Endothelial cell of umbilical vein (primary cell): ENCODE data around the gene PID1. TPM values are rescaled to one million over a fixed set of nuclear protein-coding genes. Genes with fewer than 3 reads are reported as not detected.

Experiments
- BruUV-seq: library from RNA; stranded (reverse); fragments of 400-500 nt; replicated peaks from 2 replicates; lab custom pipeline; 2021; lab: Mats Ljungman, UMichigan
- CTCF ChIA-PET: fragments of 300-600, 350-600 bp; sonication (Branson Sonifier 250); formaldehyde crosslinking; loops from one replicate; lab custom pipeline; 2021; ENCODE audit warnings: antibody characterized with exemption, inconsistent platforms; lab: Charles Lee
- POLR2A ChIA-PET: fragments of 300-600, 350-600 bp; sonication (Branson Sonifier 250); formaldehyde crosslinking; loops from one replicate; lab custom pipeline; 2021; ENCODE audit warnings: antibody characterized with exemption, inconsistent platforms; lab: Charles Lee
- DNase-seq: peaks from one replicate; pipeline ENCODE4 v3.0.0-alpha.2; 2011; ENCODE audit warnings: low read depth, low spot score
- FAIRE-seq: peaks from 2 replicates; lab custom pipeline; 2011; peaks lifted over from hg19 to GRCh38; lab: Jason Lieb, UNC
- H2AFZ ChIP-seq: 2 replicates; pipeline ENCODE4 v1.6.0; 2012; ENCODE audit warnings: low read depth, low read length, control low read depth, inconsistent platforms
- H3K27ac ChIP-seq: 2 replicates; pipeline ENCODE4 v1.5.1; 2011; ENCODE audit warnings: low read depth, mild to moderate bottlenecking, control low read depth, low read length, moderate library complexity; ENCODE audit not compliant: insufficient read depth
- H3K27me3 ChIP-seq, 2 experiments: 2 replicates each; pipeline versions ENCODE4 v1.6.0 to v1.6.1; 2011; ENCODE audit warnings: low read length in 2 of 2, mixed read lengths in 1 of 2; ENCODE audit not compliant: control insufficient read depth in 2 of 2, insufficient read depth in 2 of 2
- H3K36me3 ChIP-seq, 2 experiments: 2 replicates in 1 of 2; 3 replicates in 1 of 2; pipeline ENCODE4 v1.5.1; 2011; ENCODE audit warnings: low read length in 2 of 2, mild to moderate bottlenecking in 1 of 2, moderate library complexity in 1 of 2; ENCODE audit not compliant: control insufficient read depth in 2 of 2, insufficient read depth in 2 of 2; ENCODE audit errors: extremely low read depth in 1 of 2
- H3K4me1 ChIP-seq: 3 replicates; pipeline ENCODE4 v1.5.1; 2011; ENCODE audit warnings: mild to moderate bottlenecking, low read length; ENCODE audit not compliant: control insufficient read depth, insufficient read depth; ENCODE audit errors: extremely low read depth
- H3K4me2 ChIP-seq: 2 replicates; pipeline ENCODE4 v1.6.1; 2011; ENCODE audit warnings: low read length, control low read depth, mixed read lengths; ENCODE audit not compliant: insufficient read depth
- H3K4me3 ChIP-seq, 3 experiments: fragments of 200-600 bp in 1 of 3; sonication (generic), shearing (Covaris generic) in 1 of 3; replicated peaks in 1 of 3; 2 replicates each; pipeline ENCODE4 v1.5.1; 2011 to 2016; ENCODE audit warnings: control low read depth in 3 of 3, low read length in 3 of 3, mild to moderate bottlenecking in 2 of 3, inconsistent platforms in 1 of 3, low read depth in 1 of 3, moderate library complexity in 1 of 3; ENCODE audit not compliant: insufficient read depth in 1 of 3
- H3K79me2 ChIP-seq: 2 replicates; pipeline ENCODE4 v1.6.0; 2012; ENCODE audit warnings: low read length, inconsistent platforms; ENCODE audit not compliant: control insufficient read depth, insufficient read depth
- H3K9ac ChIP-seq: replicated peaks from 2 replicates; pipeline ENCODE3; 2011; ENCODE audit warnings: low read length, control low read depth; ENCODE audit not compliant: insufficient read depth; ENCODE audit errors: extremely low read depth
- H3K9me1 ChIP-seq: replicated peaks from 3 replicates; pipeline ENCODE4 v1.6.0; 2011; ENCODE audit warnings: mild to moderate bottlenecking, low read length; ENCODE audit not compliant: control insufficient read depth, insufficient read depth; ENCODE audit errors: extremely low read depth
- H3K9me3 ChIP-seq: replicated peaks from 2 replicates; pipeline ENCODE4 v1.5.1; 2012; ENCODE audit warnings: low read length, inconsistent platforms; ENCODE audit not compliant: control insufficient read depth, insufficient read depth
- H4K20me1 ChIP-seq: replicated peaks from 2 replicates; pipeline ENCODE3; 2011; ENCODE audit warnings: mild to moderate bottlenecking, low read length; ENCODE audit not compliant: control insufficient read depth, insufficient read depth; ENCODE audit errors: extremely low read depth
- EZH2 ChIP-seq: IDR thresholded peaks from 2 replicates; pipeline ENCODE4 v1.6.1; 2012; ENCODE audit warnings: borderline replicate concordance, low read depth, mild to moderate bottlenecking, moderate library complexity, low read length, inconsistent platforms; ENCODE audit not compliant: severe bottlenecking
- FOS ChIP-seq: IDR thresholded peaks from 2 replicates; pipeline ENCODE4 v1.6.1; 2011; ENCODE audit warnings: mild to moderate bottlenecking, low read length, moderate library complexity, borderline replicate concordance; ENCODE audit not compliant: insufficient read depth
- GATA2 ChIP-seq: IDR thresholded peaks from 2 replicates; pipeline ENCODE4 v1.7.0; 2011; ENCODE audit warnings: low read depth, mild to moderate bottlenecking, moderate library complexity, mixed read lengths, low read length; ENCODE audit not compliant: insufficient read length, insufficient read depth
- JUN ChIP-seq: IDR thresholded peaks from 2 replicates; pipeline ENCODE4 v1.6.1; 2011; ENCODE audit warnings: borderline replicate concordance, low read depth; ENCODE audit not compliant: insufficient read length, insufficient read depth
- MYC ChIP-seq: IDR thresholded peaks from one replicate; pipeline ENCODE4 v1.6.1; 2011; ENCODE audit warnings: mild to moderate bottlenecking, low read depth, low read length
- POLR2A ChIP-seq: IDR thresholded peaks from 2 replicates; pipeline ENCODE4 v1.6.1; 2012; ENCODE audit warnings: low read depth, mild to moderate bottlenecking, control low read depth, low read length
- POLR2AphosphoS5 ChIP-seq: IDR thresholded peaks from 2 replicates; pipeline ENCODE4 v1.6.1; 2012; ENCODE audit warnings: low read depth, mild to moderate bottlenecking, control low read depth, low read length, moderate library complexity; ENCODE audit not compliant: insufficient read depth
- dilution Hi-C: fragments of 300-500 bp; cut with MboI; formaldehyde crosslinking; loops from one replicate; pipeline ENCODE4 v1.15.0; 2019; ENCODE audit warnings: low sequenced_read_pairs; ENCODE audit not compliant: extremely low pct_ligation_motif_present
- intact Hi-C: fragments of 100-400 bp; cut with micrococcal nuclease; formaldehyde crosslinking; loops from one replicate; pipeline ENCODE4 v1.10.0; 2022
- polyA plus RNA-seq, 4 experiments: library from polyadenylated mRNA; depleted of rRNA in 3 of 4; stranded (reverse) in 3 of 4; unstranded in 1 of 4; fragments of >200 nt; gene quantifications; 2 replicates each; pipeline versions ENCODE4 v1.2.1 to v1.2.3, GENCODE V29; 2011 to 2012; ENCODE audit warnings: missing spikeins in 1 of 4
- total RNA-seq: library from RNA; stranded (reverse); gene quantifications from 2 replicates; pipeline ENCODE4 v1.2.3, GENCODE V29; 2021
- TF ChIP-seq, protein P1 (sequence below): IDR thresholded peaks from 2 replicates; pipeline ENCODE4 v1.6.1; 2011; ENCODE audit not compliant: insufficient read depth, insufficient read length
- TF ChIP-seq, protein P2 (sequence below), 2 donors: IDR thresholded peaks; 1 replicate in 1 of 2; 2 replicates in 1 of 2; pipeline ENCODE4 v1.5.1; 2011; ENCODE audit warnings: low read length in 2 of 2, mild to moderate bottlenecking in 2 of 2, moderate library complexity in 2 of 2, control low read depth in 1 of 2, inconsistent platforms in 1 of 2, low read depth in 1 of 2; ENCODE audit not compliant: insufficient read depth in 1 of 2; ENCODE audit errors: extremely low read depth in 1 of 2

The PID1 gene
- total and polyA plus RNA-seq, 2 donors (not counting 3 experiments of a cell fraction or from before 2014, with no cell fraction given): not detected

DNA sequence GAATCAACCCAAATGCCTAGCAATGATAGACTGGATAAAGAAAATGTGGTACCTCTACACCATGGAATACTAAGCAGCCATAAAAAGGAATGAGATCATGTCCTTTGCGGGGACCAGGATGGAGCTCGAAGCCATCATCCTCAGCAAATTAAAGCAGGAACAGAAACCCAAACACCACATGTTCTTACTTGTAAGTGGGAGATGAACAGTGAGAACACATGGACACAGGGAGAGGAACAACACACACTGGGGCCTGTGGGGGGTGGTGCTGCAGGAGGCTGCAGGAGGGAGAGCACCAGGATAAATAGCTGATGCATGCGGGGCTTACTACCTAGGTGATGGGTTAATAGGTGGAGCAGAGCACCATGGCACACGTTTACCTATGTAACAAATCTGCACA is 8.4 kb upstream of the PID1 start:
- dilution Hi-C loops: no loop called here
- no peak overlapping the region for H3K9ac ChIP-seq
- DNase-seq: no peak
- no TSS peak for BruUV-seq
- no peaks in the 10 kb centered on the region for H3K27me3 ChIP-seq
- no peaks in the 10 kb centered on the region for H4K20me1 ChIP-seq
- no peak overlapping the region for H3K27ac ChIP-seq
- H3K9me3 ChIP-seq: no peaks in the 10 kb centered on the region
- H3K79me2 ChIP-seq: no peaks in the 10 kb centered on the region
- no peak for FAIRE-seq
- no peak overlapping the region for H2AFZ ChIP-seq
- H3K4me2 ChIP-seq: no peak overlapping the region
- H3K9me1 ChIP-seq: no peaks in the 10 kb centered on the region
- ChIA-PET POLR2A (no interaction called here), CTCF (no interaction called here)
- H3K4me3 ChIP-seq: no peak overlapping the region
- TF ChIP-seq POLR2A (no peak), EZH2 (no peak), GATA2 (no peak)
- TF ChIP-seq, protein P1, sequence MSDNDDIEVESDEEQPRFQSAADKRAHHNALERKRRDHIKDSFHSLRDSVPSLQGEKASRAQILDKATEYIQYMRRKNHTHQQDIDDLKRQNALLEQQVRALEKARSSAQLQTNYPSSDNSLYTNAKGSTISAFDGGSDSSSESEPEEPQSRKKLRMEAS: no peak
- H3K36me3 ChIP-seq: no peaks in the 10 kb centered on the region
- intact Hi-C loops: no loop called here
- no peaks in the 10 kb centered on the region for H3K4me1 ChIP-seq

DNA sequence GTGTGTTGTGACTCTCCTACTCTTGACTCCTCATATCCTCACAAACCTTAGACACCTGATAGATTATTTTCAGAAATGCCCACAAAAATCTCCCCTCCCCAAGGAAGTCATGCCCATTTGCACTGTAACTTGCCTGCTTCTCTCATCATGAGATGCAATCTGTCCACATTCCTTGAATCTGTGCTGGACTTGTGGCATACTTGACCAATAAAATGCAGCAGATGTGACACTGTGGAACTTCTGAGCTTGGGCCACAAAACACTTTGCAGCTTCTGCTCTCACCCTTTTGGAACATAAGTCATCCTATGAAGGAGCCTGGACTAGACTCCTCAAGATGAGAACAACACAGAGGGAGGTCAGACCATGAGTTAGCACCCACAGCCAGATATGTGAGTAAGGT is 4.4 kb upstream of the PID1 start:
- Histone ChIP-seq H3K9me1 (no peaks in the 10 kb centered on the region), H3K4me3 (no peak overlapping the region), H3K79me2 (no peaks in the 10 kb centered on the region), H2AFZ (no peak overlapping the region), H3K9ac (no peak overlapping the region), H4K20me1 (no peaks in the 10 kb centered on the region), H3K36me3 (no peaks in the 10 kb centered on the region), H3K27me3 (no peaks in the 10 kb centered on the region), H3K27ac (no peak overlapping the region), H3K4me2 (no peak overlapping the region), H3K4me1 (no peaks in the 10 kb centered on the region), H3K9me3 (no peaks in the 10 kb centered on the region)
- TF ChIP-seq POLR2AphosphoS5: no peak
- TF ChIP-seq POLR2A: no peak
- TF ChIP-seq MYC: no peak
- TF ChIP-seq, protein P2, sequence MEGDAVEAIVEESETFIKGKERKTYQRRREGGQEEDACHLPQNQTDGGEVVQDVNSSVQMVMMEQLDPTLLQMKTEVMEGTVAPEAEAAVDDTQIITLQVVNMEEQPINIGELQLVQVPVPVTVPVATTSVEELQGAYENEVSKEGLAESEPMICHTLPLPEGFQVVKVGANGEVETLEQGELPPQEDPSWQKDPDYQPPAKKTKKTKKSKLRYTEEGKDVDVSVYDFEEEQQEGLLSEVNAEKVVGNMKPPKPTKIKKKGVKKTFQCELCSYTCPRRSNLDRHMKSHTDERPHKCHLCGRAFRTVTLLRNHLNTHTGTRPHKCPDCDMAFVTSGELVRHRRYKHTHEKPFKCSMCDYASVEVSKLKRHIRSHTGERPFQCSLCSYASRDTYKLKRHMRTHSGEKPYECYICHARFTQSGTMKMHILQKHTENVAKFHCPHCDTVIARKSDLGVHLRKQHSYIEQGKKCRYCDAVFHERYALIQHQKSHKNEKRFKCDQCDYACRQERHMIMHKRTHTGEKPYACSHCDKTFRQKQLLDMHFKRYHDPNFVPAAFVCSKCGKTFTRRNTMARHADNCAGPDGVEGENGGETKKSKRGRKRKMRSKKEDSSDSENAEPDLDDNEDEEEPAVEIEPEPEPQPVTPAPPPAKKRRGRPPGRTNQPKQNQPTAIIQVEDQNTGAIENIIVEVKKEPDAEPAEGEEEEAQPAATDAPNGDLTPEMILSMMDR (IDR thresholded peaks at IDR 0.05; ENCODE audit: extremely low read depth in 1 of 2, insufficient read depth in 1 of 2, low read depth in 1 of 2, low read length in 2 of 2): no peak
- no peak for TF ChIP-seq GATA2
- no peak for TF ChIP-seq FOS
- no peak for TF ChIP-seq EZH2
- no peak for TF ChIP-seq JUN
- TF ChIP-seq, protein P1: no peak
- intact Hi-C loops (no loop called here), dilution Hi-C loops (no loop called here)
- POLR2A ChIA-PET: no interaction called here
- CTCF ChIA-PET: interaction anchor here (0.6 to 3.9 kb wide), 2 partner anchors 1386 to 1535 kb away, joined by 4 to 75 read pairs; no protein-coding TSS in a partner anchor
- FAIRE-seq (no peak), DNase-seq (no peak)
- BruUV-seq: no TSS peak
